Measurements from ENCODE around the gene PATJ.
"Not testable (repeated sequence)": the region's sequence is repeated elsewhere in the genome, so short reads cannot be mapped to it uniquely, and the experiment has no call there.

The PATJ gene

GRCh38 chr1:62183164-62184020 is 441.1 kb downstream of the PATJ start:
- DNase-seq = not testable (repeated sequence)

- DNase-seq = no peak
Measured at GRCh38 chr1:62184336-62184735, 442.1 kb downstream of the PATJ start.

GRCh38 chr1:62185233-62185632 is 443.0 kb downstream of the PATJ start:
- not testable (repeated sequence) for DNase-seq

- DNase-seq = no peak
Measured at GRCh38 chr1:62185677-62186076, 443.4 kb downstream of the PATJ start.

GRCh38 chr1:62187548-62187947 is 445.3 kb downstream of the PATJ start:
- no peak for DNase-seq

GRCh38 chr1:62188111-62188510 is 445.8 kb downstream of the PATJ start:
- DNase-seq = no peak

- DNase-seq = peak; percentile 35
Measured at GRCh38 chr1:62194651-62195544, 452.6 kb downstream of the PATJ start, which contains the start of gene L1TD1. TSS of gene L1TD1 (plus strand) at chr1:62194849. CDS start at chr1:62206629, 11,780 bp downstream.

- no peak for DNase-seq
Measured at GRCh38 chr1:62196086-62196690, 453.9 kb downstream of the PATJ start.

GRCh38 chr1:62198069-62198780 is 455.9 kb downstream of the PATJ start:
- DNase-seq = no peak

GRCh38 chr1:62198781-62199125 is 456.5 kb downstream of the PATJ start:
- no peak for DNase-seq

- no peak for DNase-seq
Measured at GRCh38 chr1:62207187-62207586, 464.9 kb downstream of the PATJ start.

GRCh38 chr1:62208087-62208486 is 465.8 kb downstream of the PATJ start:
- no peak for DNase-seq

GRCh38 chr1:62208970-62209369 is 466.7 kb downstream of the PATJ start:
- DNase-seq = no peak

GRCh38 chr1:62209931-62210595 is 467.8 kb downstream of the PATJ start:
- no peak for DNase-seq

- DNase-seq = no peak
Measured at GRCh38 chr1:62210960-62211359, 468.7 kb downstream of the PATJ start.

- no peak for DNase-seq
Measured at GRCh38 chr1:62212411-62212810, 470.1 kb downstream of the PATJ start.

- no peak for DNase-seq
Measured at GRCh38 chr1:62213075-62213914, 471.0 kb downstream of the PATJ start.

- DNase-seq = no peak
Measured at GRCh38 chr1:62218604-62219003, 476.3 kb downstream of the PATJ start.

- DNase-seq = not testable (repeated sequence)
Measured at GRCh38 chr1:62220456-62220855, 478.2 kb downstream of the PATJ start.

GRCh38 chr1:62221171-62221570 is 478.9 kb downstream of the PATJ start:
- DNase-seq = no peak

- no peak for DNase-seq
Measured at GRCh38 chr1:62222321-62222720, 480.0 kb downstream of the PATJ start.
